Stimulated activated CD8-positive, alpha-beta memory T cell treated with anti-CD3 and anti-CD28 coated beads, Interleukin-2, amount 100 ng/mL, for 48 hours (primary cell): ENCODE results near the gene POLRMT.
"Not testable (repeated sequence)": the region's sequence is repeated elsewhere in the genome, so short reads cannot be mapped to it uniquely, and the experiment has no call there.

Experiments
- DNase-seq, 2 donors: peaks; one replicate each; pipeline ENCODE4 v3.0.0-alpha.2; 2020; ENCODE audit warnings: low read depth in 2 of 2

Gene POLRMT

DNA sequence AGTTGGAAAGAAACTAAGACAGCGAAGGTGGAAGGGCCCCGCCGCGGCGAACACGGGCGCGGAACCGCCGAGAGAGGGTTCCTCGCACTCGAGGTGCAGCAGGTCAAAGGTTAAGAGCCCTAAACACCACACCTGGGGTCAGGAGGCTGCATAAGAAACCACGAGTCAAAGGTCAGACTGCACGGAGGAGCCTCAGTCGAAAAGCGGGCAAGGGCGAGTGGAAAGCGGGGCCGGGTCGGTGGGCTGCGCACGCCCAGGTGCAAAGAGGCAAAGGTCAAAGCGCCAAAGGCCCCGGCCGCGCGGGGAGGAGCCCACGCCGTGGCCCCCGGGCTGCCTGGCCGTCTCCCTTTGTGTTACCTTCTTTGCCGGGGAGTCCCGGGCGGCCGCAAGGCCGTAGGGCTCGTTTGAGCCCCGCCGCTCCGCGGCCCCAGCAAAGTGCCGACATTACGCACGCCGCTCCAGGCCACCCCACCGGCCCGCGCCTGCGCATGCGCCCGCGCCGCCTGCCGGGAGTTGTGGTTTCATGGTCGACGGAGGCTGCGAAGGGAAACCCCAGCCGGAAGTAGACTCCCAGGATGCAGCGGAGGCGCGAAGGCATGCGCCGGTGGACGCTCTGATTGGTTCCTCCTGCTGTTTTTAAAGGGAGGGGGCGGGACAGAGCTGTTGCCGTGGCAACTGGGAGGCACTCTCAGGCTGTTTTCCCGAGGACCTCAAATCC is at the start of gene POLRMT:
POLRMT (minus strand) TSS at position 470 of the 718 bp plus-strand sequence; CDS start at position 445, 25 bp downstream.
- DNase-seq, result peak; percentile 93 to 95

DNA sequence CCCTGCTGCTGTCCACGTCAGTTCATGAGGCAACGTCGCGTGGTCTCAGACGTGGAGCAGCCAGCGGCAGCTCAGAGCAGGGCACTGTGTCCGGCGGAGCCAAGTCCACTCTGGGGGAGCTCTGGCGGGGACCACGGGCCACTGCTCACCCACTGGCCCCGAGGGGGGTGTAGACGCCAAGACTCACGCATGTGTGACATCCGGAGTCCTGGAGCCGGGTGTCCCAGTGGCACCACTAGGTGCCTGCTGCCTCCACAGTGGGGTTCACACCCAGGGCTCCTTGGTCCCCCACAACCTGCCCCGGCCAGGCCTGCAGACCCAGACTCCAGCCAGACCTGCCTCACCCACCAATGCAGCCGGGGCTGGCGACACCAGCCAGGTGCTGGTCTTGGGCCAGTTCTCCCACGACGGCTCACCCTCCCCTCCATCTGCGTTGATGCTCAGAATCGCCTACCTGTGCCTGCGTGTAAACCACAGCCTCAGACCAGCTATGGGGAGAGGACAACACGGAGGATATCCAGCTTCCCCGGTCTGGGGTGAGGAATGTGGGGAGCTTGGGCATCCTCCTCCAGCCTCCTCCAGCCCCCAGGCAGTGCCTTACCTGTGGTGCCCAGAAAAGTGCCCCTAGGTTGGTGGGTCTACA is 49.5 kb upstream of the POLRMT start:
- DNase-seq, result no peak

DNA sequence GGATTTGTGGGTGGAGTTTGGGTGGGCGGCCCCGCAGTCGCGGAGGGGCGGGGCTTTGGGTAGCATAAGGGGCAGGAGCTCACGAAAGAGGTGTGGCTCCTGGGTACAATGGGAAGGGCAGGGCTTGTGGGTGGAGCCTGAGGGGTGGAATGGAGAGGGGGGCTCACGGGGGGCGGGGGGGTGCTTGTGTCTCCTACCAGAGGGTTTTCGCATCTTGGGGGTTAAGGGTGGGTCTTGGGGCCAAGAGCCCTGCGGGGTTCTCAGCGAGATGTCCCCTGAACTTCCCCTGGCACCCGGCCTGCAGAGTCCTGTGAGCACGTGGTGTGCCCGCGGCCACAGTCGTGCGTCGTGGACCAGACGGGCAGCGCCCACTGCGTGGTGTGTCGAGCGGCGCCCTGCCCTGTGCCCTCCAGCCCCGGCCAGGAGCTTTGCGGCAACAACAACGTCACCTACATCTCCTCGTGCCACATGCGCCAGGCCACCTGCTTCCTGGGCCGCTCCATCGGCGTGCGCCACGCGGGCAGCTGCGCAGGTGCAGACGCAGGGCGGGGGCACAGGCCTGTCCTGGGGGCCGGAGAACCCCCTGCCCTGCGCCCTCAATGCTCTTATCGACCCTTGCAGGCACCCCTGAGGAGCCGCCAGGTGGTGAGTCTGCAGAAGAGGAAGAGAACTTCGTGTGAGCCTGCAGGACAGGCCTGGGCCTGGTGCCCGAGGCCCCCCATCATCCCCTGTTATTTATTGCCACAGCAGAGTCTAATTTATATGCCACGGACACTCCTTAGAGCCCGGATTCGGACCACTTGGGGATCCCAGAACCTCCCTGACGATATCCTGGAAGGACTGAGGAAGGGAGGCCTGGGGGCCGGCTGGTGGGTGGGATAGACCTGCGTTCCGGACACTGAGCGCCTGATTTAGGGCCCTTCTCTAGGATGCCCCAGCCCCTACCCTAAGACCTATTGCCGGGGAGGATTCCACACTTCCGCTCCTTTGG is 48.0 kb upstream of the POLRMT start:
- peak in 1 of 2 donors; percentile 86 for DNase-seq

DNA sequence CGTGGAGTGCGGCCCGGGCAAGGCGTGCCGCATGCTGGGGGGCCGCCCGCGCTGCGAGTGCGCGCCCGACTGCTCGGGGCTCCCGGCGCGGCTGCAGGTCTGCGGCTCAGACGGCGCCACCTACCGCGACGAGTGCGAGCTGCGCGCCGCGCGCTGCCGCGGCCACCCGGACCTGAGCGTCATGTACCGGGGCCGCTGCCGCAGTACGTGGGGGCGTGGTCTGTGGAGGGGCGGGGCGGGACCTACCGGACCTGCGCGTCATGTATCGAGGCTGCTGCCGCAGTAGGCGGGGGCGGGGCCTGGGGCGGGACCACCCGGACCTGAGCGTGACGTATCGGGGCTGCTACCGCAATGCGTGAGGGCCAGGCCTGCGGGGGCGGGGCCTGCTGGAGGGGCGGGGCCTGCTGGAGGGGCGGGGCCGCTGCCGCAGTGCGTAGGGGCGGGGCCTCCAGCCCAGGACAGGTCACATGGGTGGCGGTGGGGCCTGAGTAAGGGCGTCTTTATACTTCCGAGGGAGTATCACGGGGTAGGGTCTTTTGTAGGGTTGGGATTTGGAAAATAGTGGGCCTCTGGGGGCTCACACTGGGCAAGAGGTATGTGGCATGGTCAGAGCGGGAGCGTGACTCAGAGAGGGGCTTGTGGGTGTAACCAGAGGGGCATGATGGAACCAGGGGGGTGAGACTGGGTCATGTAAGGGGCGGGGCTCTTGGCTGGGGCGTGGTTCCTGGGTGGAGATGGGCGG is 47.1 kb upstream of the POLRMT start:
- peak; percentile 100 for DNase-seq

DNA sequence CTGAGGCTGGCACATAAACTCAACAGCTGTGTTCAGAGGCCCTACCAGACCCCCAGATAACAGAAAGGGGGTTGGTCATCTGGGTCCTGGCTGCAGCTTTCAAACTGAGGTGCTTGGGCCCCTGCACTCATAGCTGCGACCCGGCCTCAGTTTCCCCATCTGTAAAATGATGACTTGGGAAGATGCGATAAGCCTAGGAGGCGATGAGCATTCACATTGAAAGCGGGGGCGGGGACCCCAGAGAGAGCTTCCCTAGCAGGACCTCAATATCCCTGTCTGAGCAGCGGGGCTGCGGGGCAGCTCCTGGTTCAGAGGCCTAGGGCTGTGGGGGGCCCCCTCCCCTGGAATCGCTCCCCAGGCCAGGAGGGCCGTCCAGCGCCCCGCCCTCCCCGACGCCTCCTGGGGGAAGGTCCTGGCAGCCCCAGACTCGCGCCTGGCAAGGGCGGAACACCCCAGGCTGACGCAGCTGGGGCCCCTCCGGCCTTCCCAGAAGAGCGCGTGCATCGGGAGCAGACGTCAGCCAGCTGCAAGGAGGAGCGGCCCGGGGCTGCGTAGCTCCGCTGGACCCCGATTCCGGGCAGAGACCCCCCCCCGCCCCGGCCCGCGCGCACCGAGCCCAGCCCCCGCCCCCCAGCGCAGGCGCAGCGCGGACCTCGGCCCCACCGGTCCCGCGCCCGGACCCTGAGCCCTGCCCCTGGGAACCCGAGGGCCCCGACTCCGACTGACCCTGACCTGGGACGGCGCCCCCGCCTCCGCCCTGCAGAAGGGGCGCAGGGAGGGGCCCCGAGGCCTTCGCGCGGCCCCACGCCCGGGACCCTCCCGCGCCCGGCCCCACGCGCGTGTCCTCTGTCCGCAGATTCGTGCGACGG is 46.3 kb upstream of the POLRMT start:
- no peak for DNase-seq

DNA sequence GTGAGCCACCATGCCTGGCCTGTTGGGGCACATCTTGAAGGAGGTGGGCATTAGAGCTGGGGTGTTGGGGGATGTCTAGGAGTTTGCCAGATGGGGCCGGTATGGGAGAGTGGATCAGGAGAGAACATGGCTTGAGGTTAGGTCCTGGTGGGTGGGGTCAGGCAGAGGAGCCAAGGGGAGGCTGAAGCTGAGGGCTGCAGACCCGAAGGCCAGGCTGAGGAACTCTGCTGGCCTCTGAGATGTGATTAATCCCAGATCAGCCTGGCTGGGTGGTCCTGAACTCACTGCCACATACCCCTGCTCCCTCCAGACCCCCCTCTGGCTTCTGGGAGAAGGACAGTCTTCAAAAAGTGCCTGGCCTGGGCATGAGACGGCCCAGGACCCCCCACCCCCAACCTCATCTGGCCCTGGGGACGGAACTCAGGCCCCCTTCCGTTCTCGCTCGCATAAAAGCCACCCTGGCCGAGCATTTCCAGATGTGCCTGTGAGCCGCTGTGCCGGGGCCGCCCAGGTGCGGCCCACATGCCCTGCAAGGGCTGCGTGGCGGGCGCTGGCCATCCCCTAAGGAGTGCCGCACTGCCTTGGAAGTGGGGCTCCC is 45.6 kb upstream of the POLRMT start:
- DNase-seq, result no peak

DNA sequence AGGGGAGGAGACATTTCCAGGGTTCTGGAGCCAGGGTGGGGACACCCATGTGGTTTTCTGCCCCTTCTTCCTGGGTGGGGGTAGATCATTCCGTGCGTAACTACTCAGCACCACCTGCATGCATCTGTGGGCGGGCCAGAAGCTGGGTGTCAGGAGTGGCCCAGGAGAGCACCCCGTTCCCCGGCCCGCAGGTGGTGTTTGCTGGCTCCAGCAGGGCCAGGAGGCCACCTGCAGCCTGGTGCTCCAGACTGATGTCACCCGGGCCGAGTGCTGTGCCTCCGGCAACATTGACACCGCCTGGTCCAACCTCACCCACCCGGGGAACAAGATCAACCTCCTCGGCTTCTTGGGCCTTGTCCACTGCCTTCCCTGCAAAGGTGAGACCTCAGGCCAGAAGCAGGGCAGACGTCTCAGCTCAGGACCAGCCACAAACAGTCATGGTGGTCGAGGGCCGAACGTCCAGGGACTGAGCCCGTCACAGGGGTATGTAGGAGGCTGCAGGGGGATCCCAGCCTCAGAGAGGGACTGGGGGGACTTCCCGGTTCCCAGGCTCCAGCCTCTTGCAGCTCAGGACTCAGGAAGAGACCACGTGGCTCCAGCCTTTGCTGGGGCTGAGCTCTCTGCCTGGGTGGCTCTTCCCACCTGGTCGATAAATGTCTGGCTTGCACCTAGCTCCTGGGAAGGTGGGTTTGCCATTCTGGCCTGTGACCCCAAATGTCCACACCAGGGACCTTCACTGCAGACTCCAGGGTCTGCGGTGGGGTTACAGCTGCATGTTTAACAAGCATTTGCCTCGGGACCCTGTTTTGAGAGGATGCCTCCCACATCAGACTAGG is 44.5 kb upstream of the POLRMT start:
- DNase-seq, result no peak

DNA sequence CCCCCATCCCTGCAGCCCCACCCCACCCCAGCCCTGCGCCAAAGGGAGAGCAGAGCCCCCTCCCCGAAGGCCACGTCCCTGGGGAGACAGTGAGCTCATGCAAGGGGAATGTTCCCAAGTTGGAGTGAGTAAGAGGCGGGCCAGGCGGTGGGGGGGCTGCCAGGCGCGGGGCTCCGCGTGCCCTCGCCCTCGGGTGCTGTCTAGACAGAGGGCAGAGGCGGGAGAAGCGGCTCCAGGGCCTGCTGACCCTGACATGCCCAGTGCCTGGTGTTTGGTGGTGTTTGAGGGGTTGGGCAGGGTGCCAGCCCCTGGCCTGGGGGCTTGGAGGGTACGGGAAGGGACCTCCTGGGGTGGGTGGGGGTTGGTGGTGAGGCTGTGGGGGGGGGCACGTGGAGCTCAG is 43.9 kb upstream of the POLRMT start:
- no peak for DNase-seq

DNA sequence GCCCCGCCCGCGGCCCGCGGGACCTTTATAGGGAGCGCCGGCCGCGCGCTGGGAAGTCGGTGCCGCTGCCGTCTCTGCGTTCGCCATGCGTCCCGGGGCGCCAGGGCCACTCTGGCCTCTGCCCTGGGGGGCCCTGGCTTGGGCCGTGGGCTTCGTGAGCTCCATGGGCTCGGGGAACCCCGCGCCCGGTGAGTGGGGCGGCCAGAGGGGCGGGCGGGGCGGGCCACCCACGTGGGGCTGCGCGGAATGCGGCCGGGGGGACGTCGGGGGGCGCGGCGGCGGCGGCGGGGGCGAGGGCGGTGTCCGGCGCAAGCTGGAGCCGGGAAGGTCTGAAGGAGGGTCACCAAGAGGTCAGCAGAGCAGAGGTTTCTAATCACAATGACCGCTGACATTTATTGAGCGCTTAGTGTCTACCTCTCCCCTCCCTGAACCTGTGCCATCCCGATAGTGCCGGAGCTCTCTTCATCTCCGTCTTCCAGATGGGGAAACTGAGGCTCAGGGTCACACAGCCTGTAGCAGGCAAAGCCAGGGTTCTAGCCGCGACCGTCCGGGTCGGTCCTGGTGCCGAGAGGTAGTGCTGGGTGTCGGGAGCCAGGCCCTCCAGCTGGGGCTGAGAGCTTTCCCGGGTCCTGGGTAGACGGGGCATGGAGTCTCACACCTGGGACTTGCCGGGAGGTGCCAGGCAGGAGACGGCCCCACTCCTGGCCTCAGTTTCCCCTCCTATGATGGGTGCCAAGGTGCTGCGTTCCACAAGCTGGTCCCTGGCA is 43.2 kb upstream of the POLRMT start, which contains the start of gene FSTL3:
FSTL3 (plus strand) TSS at position 54 of the 767 bp plus-strand sequence; CDS start at position 86, 32 bp downstream.
- DNase-seq, result no peak

DNA sequence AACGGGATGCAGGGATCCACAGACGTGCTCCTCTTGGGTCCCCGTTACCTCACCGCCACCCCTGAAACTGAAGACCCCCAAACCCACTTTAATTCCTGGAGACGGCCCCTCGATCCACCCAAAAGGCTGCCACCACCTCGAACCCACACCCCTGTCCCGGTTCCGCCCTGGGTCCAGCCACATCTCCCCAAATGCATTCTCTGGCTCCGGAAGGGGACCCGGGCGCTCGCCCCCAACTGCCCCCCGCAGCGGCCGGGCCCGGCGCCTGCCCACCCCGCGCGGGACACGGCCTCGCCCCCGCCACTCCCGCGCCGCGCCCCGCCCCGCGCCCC is 42.6 kb upstream of the POLRMT start:
- no peak for DNase-seq

DNA sequence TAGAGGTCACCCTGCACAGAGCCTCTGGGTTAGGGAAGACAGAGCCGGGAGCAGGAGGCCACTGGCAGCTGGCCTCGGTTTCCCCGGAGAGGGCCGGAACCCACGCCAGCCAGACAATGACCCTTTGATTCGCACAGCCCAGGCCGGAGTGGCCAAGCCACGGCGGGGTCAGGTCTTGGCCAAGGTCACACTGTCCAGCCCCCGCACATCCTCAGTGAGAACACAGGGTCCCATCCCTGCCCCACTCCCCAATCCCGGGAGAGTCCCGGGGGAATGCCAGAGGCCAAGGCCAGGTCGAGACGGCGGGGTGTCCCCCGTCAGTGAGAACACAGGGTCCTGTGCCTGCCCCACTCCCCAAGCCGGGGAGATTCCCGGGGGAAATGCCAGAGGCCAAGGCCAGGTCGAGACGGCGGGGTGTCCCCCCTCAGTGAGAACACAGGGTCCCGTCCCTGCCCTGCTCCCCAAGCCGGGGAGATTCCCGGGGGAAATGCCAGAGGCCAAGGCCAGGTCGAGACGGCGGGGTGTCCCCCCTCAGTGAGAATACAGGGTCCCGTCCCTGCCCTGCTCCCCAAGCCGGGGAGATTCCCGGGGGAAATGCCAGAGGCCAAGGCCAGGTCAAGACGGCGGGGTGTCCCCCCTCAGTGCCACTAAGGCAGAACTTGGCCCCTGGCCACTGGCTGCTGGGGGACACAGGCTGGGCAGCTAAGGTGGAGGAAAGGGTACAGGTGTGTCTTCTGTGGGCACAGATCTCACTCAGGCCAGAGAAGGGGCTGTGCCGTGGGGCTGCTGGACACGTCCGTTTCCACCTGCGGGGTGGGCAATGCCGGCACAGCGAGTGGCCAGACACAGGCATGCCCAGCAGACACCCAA is 41.2 kb upstream of the POLRMT start:
- DNase-seq, result no peak

DNA sequence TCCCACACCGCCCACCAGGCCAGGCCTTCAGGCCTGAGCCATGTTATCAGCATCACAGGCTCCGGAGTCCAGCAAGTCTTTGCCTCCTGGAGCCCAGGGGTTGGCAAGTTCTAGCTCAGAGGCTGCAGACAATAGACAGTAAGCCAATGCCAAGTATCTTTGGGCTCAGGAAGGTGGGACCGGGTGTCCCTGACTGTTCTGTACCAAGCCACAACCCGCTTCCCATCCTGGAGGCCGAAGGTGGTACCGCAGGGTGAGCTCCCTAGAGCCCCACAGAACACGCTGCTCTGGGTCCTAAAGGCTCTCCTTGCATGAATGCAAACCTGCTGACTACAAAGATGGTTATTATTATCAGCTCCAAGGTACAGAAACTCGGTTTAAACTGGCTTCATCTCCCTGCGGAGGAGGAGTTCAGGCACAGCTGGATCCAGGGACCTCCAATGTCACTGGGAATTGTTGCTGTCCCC is 37.3 kb upstream of the POLRMT start:
- DNase-seq, result no peak

DNA sequence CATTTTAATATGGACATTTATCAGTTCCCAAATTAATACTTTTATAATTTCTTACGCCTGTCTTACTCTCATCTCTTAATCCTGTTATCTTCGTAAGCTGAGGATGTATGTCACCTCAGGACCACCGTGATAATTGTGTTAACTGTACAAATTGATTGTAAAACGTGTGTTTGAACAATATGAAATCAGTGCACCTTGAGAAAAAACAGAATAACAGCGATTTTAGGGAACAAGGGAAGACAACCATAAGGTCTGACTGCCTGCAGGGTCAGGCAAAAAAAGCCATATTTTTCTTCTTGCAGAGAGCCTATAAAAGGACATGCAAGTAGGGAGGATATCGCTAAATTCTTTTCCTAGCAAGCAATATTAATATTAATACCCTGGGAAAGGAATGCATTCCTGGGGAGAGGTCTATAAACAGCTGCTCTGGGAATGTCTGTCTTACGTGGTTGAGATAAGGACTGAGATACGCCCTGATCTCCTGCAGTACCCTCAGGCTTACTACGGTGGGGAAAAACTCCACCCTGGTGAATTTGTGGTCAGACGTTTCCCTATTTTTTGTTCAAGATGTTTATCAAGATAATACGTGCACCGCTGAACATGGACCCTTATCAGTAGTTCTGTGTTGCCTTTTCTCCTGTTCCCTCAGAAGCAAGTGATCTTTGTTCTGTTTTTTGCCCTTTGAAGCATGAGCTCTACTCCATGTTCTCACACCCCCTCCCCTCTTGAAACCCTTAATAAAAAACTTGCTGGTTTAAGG is 35.5 kb upstream of the POLRMT start:
- not testable (repeated sequence) for DNase-seq

DNA sequence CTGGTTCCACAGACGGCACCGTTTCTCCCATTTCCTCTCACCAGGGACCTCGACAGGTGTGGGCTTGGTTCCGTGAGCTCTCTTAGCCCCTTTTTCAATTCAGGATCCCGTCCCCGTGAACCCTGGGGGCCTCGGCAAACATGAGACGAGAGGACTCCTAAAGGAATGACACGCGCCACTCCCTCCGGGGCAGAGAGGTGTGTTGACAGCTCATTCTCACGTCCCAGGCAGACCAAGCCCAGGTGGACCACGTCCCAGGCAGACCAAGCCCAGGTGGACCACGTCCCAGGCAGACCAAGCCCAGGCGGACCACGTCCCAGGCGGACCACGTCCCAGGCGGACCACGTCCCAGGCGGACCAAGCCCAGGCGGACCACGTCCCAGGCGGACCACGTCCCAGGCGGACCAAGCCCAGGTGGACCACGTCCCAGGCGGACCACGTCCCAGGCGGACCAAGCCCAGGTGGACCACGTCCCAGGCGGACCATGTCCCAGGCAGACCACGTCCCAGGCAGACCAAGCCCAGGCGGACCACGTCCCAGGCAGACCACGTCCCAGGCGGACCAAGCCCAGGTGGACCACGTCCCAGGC is 33.7 kb upstream of the POLRMT start:
- DNase-seq, result not testable (repeated sequence)

DNA sequence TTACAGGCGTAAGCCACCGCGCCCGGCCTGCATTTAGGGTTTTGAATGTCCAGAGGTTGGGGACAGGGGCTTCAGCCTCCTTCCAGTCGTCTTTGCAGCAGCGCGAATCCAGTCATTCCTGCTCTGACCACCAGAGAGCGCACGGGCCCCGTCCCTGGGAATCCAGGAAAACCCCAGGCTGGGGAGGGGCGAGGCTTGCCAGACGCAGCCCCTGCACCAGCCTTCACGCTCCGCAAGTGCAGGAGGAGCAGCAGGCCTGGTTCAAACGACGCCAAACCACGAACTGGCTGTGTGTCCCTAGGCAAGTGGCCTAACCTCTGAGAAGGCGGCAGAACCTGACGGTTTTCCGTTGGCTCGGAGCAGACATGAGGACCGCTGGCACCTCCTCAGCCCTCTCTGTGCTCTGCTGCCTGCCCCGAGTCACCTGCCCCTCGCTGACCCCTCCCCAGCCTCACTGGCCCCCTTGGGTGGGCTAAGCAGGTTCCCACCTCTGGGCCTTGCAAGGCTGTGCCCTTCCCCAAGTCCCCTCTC is 31.6 kb upstream of the POLRMT start:
- peak; percentile 62 to 82 for DNase-seq

DNA sequence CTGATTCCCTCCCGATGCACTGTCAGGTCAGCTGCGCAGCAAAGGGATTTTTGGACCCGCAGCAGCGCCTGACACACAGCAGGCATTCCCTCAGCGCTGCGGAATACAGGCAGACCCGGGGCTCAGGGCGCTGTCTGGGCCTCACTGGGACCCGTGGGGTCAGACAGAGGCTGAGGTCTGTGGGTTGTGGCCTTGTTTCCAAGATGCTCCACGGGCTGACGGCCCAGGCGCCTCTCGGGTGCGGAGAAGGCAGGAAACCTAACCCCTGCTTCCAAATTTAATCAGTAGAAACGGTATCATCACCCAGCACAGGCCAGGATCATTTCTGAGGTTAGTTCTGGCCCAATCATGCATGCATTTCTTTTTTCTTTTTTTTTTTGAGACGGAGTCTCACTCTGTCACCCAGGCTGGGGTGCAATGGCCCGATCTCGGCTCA is 30.4 kb upstream of the POLRMT start:
- DNase-seq, result no peak
